Neutrophil (primary cell): ENCODE data around the gene SMAD3.

Experiments
- H3K27ac ChIP-seq: fragments of 200-600 bp; sonication (generic); 2 replicates; pipeline ENCODE4 v1.5.1; 2016; ENCODE audit warnings: mild to moderate bottlenecking, moderate library complexity
- H3K27me3 ChIP-seq: fragments of 200-600 bp; sonication (generic); 2 replicates; pipeline ENCODE4 v1.6.0; 2016; ENCODE audit warnings: mild to moderate bottlenecking
- H3K36me3 ChIP-seq: fragments of 200-600 bp; sonication (generic); 2 replicates; pipeline ENCODE4 v1.5.1; 2017
- H3K4me1 ChIP-seq, 2 experiments: fragments of 200-600 bp in 1 of 2; sonication (generic) in 1 of 2; 1 replicate in 1 of 2; 2 replicates in 1 of 2; pipeline versions ENCODE4 v1.5.1 to v1.6.1; 2013 to 2016; ENCODE audit warnings: low read depth in 1 of 2, low read length in 1 of 2, mild to moderate bottlenecking in 1 of 2, moderate library complexity in 1 of 2; ENCODE audit not compliant: control insufficient read depth in 1 of 2, insufficient read depth in 1 of 2
- H3K4me3 ChIP-seq, 2 experiments: fragments of 200-600 bp in 1 of 2; sonication (generic) in 1 of 2; 1 replicate in 1 of 2; 2 replicates in 1 of 2; pipeline ENCODE4 v1.5.1; 2013 to 2016; ENCODE audit warnings: low read depth in 1 of 2, low read length in 1 of 2, mild to moderate bottlenecking in 1 of 2, moderate library complexity in 1 of 2
- H3K9me3 ChIP-seq: fragments of 200-600 bp; sonication (generic); 2 replicates; pipeline ENCODE4 v1.5.1; 2016
- TF ChIP-seq, protein P1 (sequence below): fragments of 200-600 bp; sonication (generic); IDR thresholded peaks from 2 replicates; pipeline ENCODE4 v1.5.1; 2016; ENCODE audit warnings: antibody characterized with exemption

Gene SMAD3

DNA sequence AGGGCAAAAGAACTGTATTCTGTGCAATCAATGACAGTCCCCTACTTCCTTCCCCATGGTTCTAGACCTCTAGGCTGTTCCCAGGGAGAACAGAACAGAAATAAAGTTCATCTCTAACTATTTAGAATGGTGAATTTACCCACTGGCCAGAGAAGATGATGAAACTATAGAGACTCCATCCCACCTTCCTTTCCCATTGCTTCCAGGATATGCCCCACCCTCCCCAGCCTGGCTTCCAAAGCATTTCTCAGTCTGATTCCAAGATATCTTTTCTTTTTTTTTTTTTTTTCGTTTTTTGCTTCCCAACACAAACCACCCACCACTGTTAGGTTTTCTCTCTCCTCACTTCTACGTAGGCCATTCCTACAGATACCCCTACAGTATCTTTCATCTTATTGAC, 25.1 kb upstream of the SMAD3 start:
- no peaks in the 10 kb centered on the region for H3K36me3 ChIP-seq
- H3K9me3 ChIP-seq, result no peaks in the 10 kb centered on the region
- H3K27me3 ChIP-seq, result peaks cover 43% of the 10 kb centered on the region
- H3K4me3 ChIP-seq, result no peak overlapping the region
- TF ChIP-seq, protein P1, sequence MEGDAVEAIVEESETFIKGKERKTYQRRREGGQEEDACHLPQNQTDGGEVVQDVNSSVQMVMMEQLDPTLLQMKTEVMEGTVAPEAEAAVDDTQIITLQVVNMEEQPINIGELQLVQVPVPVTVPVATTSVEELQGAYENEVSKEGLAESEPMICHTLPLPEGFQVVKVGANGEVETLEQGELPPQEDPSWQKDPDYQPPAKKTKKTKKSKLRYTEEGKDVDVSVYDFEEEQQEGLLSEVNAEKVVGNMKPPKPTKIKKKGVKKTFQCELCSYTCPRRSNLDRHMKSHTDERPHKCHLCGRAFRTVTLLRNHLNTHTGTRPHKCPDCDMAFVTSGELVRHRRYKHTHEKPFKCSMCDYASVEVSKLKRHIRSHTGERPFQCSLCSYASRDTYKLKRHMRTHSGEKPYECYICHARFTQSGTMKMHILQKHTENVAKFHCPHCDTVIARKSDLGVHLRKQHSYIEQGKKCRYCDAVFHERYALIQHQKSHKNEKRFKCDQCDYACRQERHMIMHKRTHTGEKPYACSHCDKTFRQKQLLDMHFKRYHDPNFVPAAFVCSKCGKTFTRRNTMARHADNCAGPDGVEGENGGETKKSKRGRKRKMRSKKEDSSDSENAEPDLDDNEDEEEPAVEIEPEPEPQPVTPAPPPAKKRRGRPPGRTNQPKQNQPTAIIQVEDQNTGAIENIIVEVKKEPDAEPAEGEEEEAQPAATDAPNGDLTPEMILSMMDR, result no peak
- H3K4me1 ChIP-seq, result peaks cover 13 to 15% of the 10 kb centered on the region in 2 experiments
- H3K27ac ChIP-seq, result no peak overlapping the region

GRCh38 chr15:67042551-67043142, 22.8 kb upstream of the SMAD3 start:
- Histone ChIP-seq H3K9me3 (no peaks in the 10 kb centered on the region), H3K36me3 (no peaks in the 10 kb centered on the region), H3K27me3 (peaks cover 43% of the 10 kb centered on the region), H3K4me1 (peaks cover 7% of the 10 kb centered on the region in 2 experiments), H3K4me3 (no peak overlapping the region), H3K27ac (no peak overlapping the region)
- TF ChIP-seq, protein P1, result no peak

- Histone ChIP-seq H3K27ac (no peak overlapping the region), H3K4me1 (peaks cover 14% of the 10 kb centered on the region in 2 experiments)
Measured at GRCh38 chr15:67043939-67044771, 21.2 kb upstream of the SMAD3 start.

DNA sequence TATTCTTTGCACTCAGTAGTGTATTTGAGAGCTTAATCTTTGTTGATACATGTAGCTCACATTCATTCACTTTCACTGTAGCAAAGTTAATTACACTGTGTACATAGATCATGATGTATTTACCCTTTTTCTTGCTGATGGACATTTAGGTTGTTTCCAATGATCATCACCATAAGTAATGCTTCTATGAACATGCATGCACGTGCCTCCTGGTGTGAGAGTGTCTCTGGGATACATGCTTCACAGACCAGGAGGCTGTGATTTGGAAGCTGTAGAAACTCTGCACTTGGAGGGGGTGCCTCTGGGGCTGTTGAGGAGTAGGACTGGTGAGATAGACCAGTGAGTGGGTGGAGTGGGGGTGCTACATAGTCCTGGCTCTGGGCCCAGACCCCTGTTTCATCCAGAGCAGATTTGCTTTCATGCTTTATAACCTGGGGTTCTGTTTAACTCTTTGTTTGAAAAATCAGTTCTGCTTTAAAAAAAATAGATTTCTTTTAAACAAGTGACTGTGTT, 18.2 kb upstream of the SMAD3 start:
- Histone ChIP-seq H3K4me1 (peaks cover 12 to 13% of the 10 kb centered on the region in 2 experiments), H3K27me3 (peaks cover 11% of the 10 kb centered on the region), H3K9me3 (no peaks in the 10 kb centered on the region), H3K4me3 (no peak overlapping the region), H3K36me3 (no peaks in the 10 kb centered on the region), H3K27ac (no peak overlapping the region)
- TF ChIP-seq, protein P1, result no peak

More at GRCh38 chr15:67043939-67044771, 21.2 kb upstream of the SMAD3 start:
- TF ChIP-seq, protein P1, result no peak
- Histone ChIP-seq H3K9me3 (no peaks in the 10 kb centered on the region), H3K4me3 (no peak overlapping the region), H3K27me3 (peaks cover 30% of the 10 kb centered on the region), H3K36me3 (no peaks in the 10 kb centered on the region)

DNA sequence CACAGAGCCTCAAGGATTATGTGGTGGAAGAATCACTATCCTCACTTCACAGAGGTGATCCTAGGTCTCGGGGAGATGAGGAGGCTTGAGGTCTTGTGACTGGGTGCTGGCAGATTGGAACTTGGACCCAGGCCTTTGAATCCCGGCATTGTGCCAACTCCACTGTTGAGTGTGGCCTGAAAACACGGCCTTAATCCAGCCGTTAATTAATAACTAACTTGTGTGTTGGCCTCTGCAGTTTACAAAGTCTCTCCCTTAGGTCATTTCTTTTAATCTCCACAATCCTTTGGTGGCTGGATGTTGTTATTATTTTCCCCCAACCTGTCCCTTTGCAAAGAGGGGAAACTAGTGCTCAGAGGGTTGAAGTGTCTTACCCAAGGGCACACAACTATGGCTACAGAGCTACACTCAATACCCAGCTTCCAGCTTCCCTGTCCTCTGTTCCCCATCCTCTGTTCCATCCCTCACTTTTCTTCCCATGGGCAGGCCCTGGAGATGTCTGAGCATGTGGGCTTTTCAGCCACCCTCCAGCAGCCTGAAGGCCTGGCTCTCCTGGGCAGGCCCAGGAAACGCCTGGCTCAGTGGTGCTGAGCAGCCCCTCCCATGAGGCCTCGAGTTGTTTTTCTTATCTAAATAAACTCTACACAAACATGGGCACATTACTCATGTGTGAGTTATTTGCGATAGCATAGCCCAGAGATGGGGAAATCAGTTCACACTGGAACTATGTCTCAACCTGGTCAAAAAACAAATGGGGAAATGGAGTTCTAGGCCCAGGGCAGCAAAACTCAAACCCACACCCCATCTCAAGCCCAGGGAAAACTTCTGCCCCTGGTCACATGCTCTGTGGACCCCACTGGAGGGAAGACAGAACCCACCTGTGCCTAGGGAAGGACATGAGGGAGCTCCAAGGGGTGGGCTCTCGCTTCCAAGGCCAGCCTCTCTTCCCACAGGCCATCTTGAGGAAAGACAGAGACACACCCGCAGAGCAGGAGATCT, 16.8 kb upstream of the SMAD3 start:
- no peaks in the 10 kb centered on the region for H3K9me3 ChIP-seq
- H3K4me1 ChIP-seq, result peaks cover 12 to 13% of the 10 kb centered on the region in 2 experiments
- TF ChIP-seq, protein P1, result no peak
- H3K27ac ChIP-seq, result no peak overlapping the region
- H3K27me3 ChIP-seq, result no peaks in the 10 kb centered on the region
- H3K4me3 ChIP-seq, result no peak overlapping the region
- H3K36me3 ChIP-seq, result no peaks in the 10 kb centered on the region
